ENCODE results near the gene ZNF592. TPM values are rescaled to one million over a fixed set of nuclear protein-coding genes. Genes with fewer than 3 reads are reported as not detected.

The ZNF592 gene
- total and polyA plus RNA-seq, 3 donors from 2014 or later: 36.7 to 40.8 (median 39.6) TPM

DNA sequence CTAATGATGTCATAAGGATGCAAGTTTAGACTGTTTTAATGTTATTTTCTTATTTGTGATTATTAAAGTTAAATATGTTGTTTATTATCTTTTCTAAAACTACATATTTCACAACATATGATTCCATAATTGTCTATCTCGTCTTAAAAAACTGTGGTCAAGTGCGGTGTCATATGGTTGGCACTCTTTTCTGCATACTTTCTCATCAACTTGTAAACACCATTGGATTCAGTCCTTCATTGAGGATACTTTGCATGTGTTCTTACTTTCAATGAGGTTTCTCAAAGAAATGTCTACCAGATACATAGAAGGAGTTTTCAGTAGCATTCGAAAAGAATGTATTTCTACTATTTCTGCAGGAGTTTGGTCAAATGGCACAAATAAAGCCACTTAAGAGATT is 46.8 kb downstream of the ZNF592 start:
- Histone ChIP-seq H3K36me3 (ENCODE audit: low read depth, missing control alignments) (no peaks in the 10 kb centered on the region), H3K27ac (no peak overlapping the region), H3K27me3 (no peaks in the 10 kb centered on the region), H3K4me1 (no peaks in the 10 kb centered on the region), H3K4me3 (no peak overlapping the region), H3K9me3 (no peaks in the 10 kb centered on the region)
- intact Hi-C loops (cut with DNase I; ENCODE audit: low total_unique reads): no loop called here
- no peak for DNase-seq
- 93% methylated on average over 3 of the region's 3 CpGs for WGBS, 2 donors
- TF ChIP-seq CTCF (IDR thresholded peaks at IDR 0.05) (no peak), POLR2A (IDR thresholded peaks at IDR 0.05) (no peak)

DNA sequence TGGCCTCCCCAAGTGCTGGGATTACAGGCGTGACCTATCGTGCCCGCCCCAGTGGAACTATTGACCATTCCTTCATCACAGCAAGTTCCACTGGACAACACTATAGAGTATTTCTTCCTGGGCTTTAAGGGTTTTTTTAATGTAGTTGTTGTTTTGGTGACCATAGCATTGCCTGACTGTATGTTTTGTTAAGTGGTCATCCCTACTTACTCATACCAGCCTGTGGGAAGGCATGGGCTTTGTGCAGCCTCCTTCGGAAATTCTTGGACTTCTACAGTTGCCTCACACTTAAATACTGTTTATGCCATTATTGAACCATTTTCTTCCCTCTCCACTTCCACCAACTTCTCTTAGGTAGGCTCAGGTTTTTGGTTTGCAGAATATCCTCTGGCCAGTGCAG is 48.8 kb downstream of the ZNF592 start:
- no peaks in the 10 kb centered on the region for H3K9me3 ChIP-seq
- no peak overlapping the region for H3K4me3 ChIP-seq
- intact Hi-C loops (cut with DNase I; ENCODE audit: low total_unique reads): no loop called here
- no peaks in the 10 kb centered on the region for H3K36me3 ChIP-seq (ENCODE audit: low read depth, missing control alignments)
- no peaks in the 10 kb centered on the region for H3K27me3 ChIP-seq
- TF ChIP-seq POLR2A (IDR thresholded peaks at IDR 0.05) (no peak), CTCF (IDR thresholded peaks at IDR 0.05) (no peak)
- DNase-seq: no peak
- WGBS, 2 donors: 86 to 97% methylated on average over 4 of the region's 4 CpGs
- no peaks in the 10 kb centered on the region for H3K4me1 ChIP-seq
- no peak overlapping the region for H3K27ac ChIP-seq

DNA sequence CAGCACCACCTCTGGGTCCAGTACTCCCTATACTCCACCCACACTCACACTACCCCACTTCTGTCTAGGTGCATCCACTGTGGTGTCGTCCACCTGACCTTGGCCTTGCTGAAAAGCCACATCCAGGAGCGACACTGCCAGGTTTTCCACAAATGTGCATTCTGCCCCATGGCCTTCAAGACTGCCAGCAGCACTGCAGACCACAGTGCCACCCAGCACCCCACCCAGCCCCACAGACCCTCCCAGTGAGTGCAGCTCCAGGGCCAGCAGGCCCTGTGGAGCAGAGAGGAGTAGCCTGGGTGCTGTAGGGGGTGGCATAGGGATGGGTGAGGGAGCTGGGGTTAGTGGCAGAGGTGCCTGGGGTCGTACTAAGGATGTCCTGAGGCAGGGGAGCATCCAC is 49.4 kb downstream of the ZNF592 start:
- TF ChIP-seq CTCF (IDR thresholded peaks at IDR 0.05) (no peak), POLR2A (IDR thresholded peaks at IDR 0.05) (no peak)

GRCh38 chr15:84798436-84798946 is 50.1 kb downstream of the ZNF592 start:
- Histone ChIP-seq H3K36me3 (ENCODE audit: low read depth, missing control alignments) (no peaks in the 10 kb centered on the region), H3K27ac (no peak overlapping the region), H3K9me3 (no peaks in the 10 kb centered on the region), H3K4me1 (no peaks in the 10 kb centered on the region), H3K4me3 (no peak overlapping the region), H3K27me3 (no peaks in the 10 kb centered on the region)
- WGBS, 2 donors: 94 to 96% methylated on average over 9 to 21 of the region's 21 CpGs
- TF ChIP-seq POLR2A (IDR thresholded peaks at IDR 0.05) (no peak), CTCF (IDR thresholded peaks at IDR 0.05) (no peak)
- intact Hi-C loops (cut with DNase I; ENCODE audit: low total_unique reads): no loop called here
- no peak for DNase-seq

More for the DNA sequence above, 49.4 kb downstream of the ZNF592 start:
- H3K4me1 ChIP-seq: no peaks in the 10 kb centered on the region
- no peak overlapping the region for H3K27ac ChIP-seq
- no peak overlapping the region for H3K4me3 ChIP-seq
- no peaks in the 10 kb centered on the region for H3K27me3 ChIP-seq
- H3K36me3 ChIP-seq (ENCODE audit: low read depth, missing control alignments): no peaks in the 10 kb centered on the region
- intact Hi-C loops (cut with DNase I; ENCODE audit: low total_unique reads): no loop called here
- DNase-seq: no peak
- WGBS, 2 donors: 70 to 82% methylated on average over 3 of the region's 3 CpGs
- H3K9me3 ChIP-seq: no peaks in the 10 kb centered on the region

- Histone ChIP-seq H3K36me3 (ENCODE audit: low read depth, missing control alignments) (no peaks in the 10 kb centered on the region), H3K27me3 (no peaks in the 10 kb centered on the region), H3K27ac (no peak overlapping the region), H3K4me1 (no peaks in the 10 kb centered on the region), H3K9me3 (no peaks in the 10 kb centered on the region), H3K4me3 (no peak overlapping the region)
- WGBS, 2 donors: 87 to 88% methylated on average over 7 to 10 of the region's 10 CpGs
- TF ChIP-seq POLR2A (IDR thresholded peaks at IDR 0.05) (no peak), CTCF (IDR thresholded peaks at IDR 0.05) (no peak)
- DNase-seq: no peak
- intact Hi-C loops (cut with DNase I; ENCODE audit: low total_unique reads): no loop called here
These were observed 51.3 kb downstream of the ZNF592 start for GRCh38 chr15:84799511-84800187.

Measured in testis (tissue), 3 donors.